IMR-90 (cell line): ENCODE data around the gene PRDM9. TPM values are rescaled to one million over a fixed set of nuclear protein-coding genes. Genes with fewer than 3 reads are reported as not detected.

Source experiments
- ATAC-seq: fragments of 200-7000 bp; cut with Tn5 transposase; 2 replicates; pipeline ENCODE4 v1.9.1; 2020; ENCODE audit warnings: low read depth, mild to moderate bottlenecking, moderate library complexity
- BruUV-seq: library from RNA; stranded (reverse); fragments of 400-500 nt; replicated peaks from 2 replicates; lab custom pipeline; 2021; lab: Mats Ljungman, UMichigan
- CTCF ChIA-PET: fragments of 300-600 bp; formaldehyde crosslinking; extraction: SDS; loops from one replicate; lab custom pipeline; 2021; ENCODE audit warnings: antibody characterized with exemption; lab: Yijun Ruan, JAX
- POLR2A ChIA-PET: fragments of 300-600 bp; sonication (Branson Sonifier 250); formaldehyde crosslinking; loops from one replicate; lab custom pipeline; 2022; ENCODE audit warnings: antibody characterized with exemption; ENCODE audit not compliant: unreplicated experiment; lab: Charles Lee
- DNase-seq: peaks from one replicate; pipeline ENCODE4 v3.0.0; 2013
- H2AFZ ChIP-seq: replicated peaks from 2 replicates; pipeline ENCODE3; 2013; ENCODE audit warnings: low read length, mild to moderate bottlenecking; ENCODE audit not compliant: poor library complexity
- H2AK5ac ChIP-seq: 2 replicates; pipeline ENCODE4 v1.6.1; 2013; ENCODE audit warnings: low read depth, low read length, inconsistent platforms
- H2AK9ac ChIP-seq: replicated peaks from 2 replicates; pipeline ENCODE3; 2013; ENCODE audit warnings: mild to moderate bottlenecking, low read depth, low read length, moderate library complexity; ENCODE audit not compliant: poor library complexity
- H2BK120ac ChIP-seq: 2 replicates; pipeline ENCODE4 v1.6.1; 2013; ENCODE audit warnings: low read depth, low read length, inconsistent platforms
- H2BK15ac ChIP-seq: 3 replicates; pipeline ENCODE4 v1.6.1; 2013; ENCODE audit warnings: low read depth, low read length, inconsistent platforms
- H2BK20ac ChIP-seq: 2 replicates; pipeline ENCODE4 v1.6.1; 2013; ENCODE audit warnings: low read depth, mild to moderate bottlenecking, inconsistent platforms, low read length, moderate library complexity
- H2BK5ac ChIP-seq: 2 replicates; pipeline ENCODE4 v1.6.1; 2013; ENCODE audit warnings: mild to moderate bottlenecking, low read depth, low read length, inconsistent platforms; ENCODE audit not compliant: poor library complexity, severe bottlenecking
- H3K14ac ChIP-seq: replicated peaks from 2 replicates; pipeline ENCODE4 v1.6.1; 2013; ENCODE audit warnings: low read depth, low read length, inconsistent platforms
- H3K18ac ChIP-seq: 2 replicates; pipeline ENCODE4 v1.6.1; 2013; ENCODE audit warnings: low read depth, low read length, control low read depth
- H3K23ac ChIP-seq: 2 replicates; pipeline ENCODE4 v1.6.1; 2013; ENCODE audit warnings: low read depth, low read length, inconsistent platforms
- H3K27ac ChIP-seq: 2 replicates; pipeline ENCODE4 v1.5.1; 2013; ENCODE audit warnings: mild to moderate bottlenecking, control low read depth, low read length; ENCODE audit not compliant: insufficient read depth
- H3K27me3 ChIP-seq: 2 replicates; pipeline ENCODE4 v1.6.1; 2013; ENCODE audit warnings: low read length; ENCODE audit not compliant: control insufficient read depth, insufficient read depth
- H3K36me3 ChIP-seq: 2 replicates; pipeline ENCODE4 v1.6.1; 2013; ENCODE audit warnings: low read length, mixed read lengths; ENCODE audit not compliant: control insufficient read depth, insufficient read depth
- H3K4ac ChIP-seq: 2 replicates; pipeline ENCODE4 v1.6.1; 2013; ENCODE audit warnings: low read depth, low read length, inconsistent platforms
- H3K4me1 ChIP-seq: 2 replicates; pipeline ENCODE4 v1.6.1; 2013; ENCODE audit warnings: low read length, mixed read lengths; ENCODE audit not compliant: control insufficient read depth, insufficient read depth
- H3K4me2 ChIP-seq: 2 replicates; pipeline ENCODE4 v1.6.1; 2013; ENCODE audit warnings: low read depth, mild to moderate bottlenecking, control low read depth, low read length, moderate library complexity
- H3K4me3 ChIP-seq: 2 replicates; pipeline ENCODE4 v1.5.1; 2013; ENCODE audit warnings: low read depth, mild to moderate bottlenecking, control low read depth, low read length, moderate library complexity; ENCODE audit not compliant: insufficient read depth
- H3K56ac ChIP-seq: 2 replicates; pipeline ENCODE4 v1.6.1; 2013; ENCODE audit warnings: low read length, inconsistent platforms; ENCODE audit not compliant: insufficient read depth; ENCODE audit errors: extremely low read depth
- H3K79me1 ChIP-seq, 2 experiments: 2 replicates each; pipeline ENCODE4 v1.6.1; 2013; ENCODE audit warnings: low read length in 2 of 2, inconsistent platforms in 1 of 2, low read depth in 1 of 2
- H3K9ac ChIP-seq: 2 replicates; pipeline ENCODE4 v1.6.1; 2013; ENCODE audit warnings: low read depth, low read length, control low read depth
- H3K9me1 ChIP-seq: 2 replicates; pipeline ENCODE4 v1.6.1; 2013; ENCODE audit warnings: low read length, inconsistent platforms; ENCODE audit not compliant: insufficient read depth
- H3K9me3 ChIP-seq: 2 replicates; pipeline ENCODE4 v1.6.1; 2013; ENCODE audit warnings: low read length; ENCODE audit not compliant: control insufficient read depth, insufficient read depth
- H4K20me1 ChIP-seq: 2 replicates; pipeline ENCODE4 v1.6.1; 2013; ENCODE audit warnings: low read length, inconsistent platforms; ENCODE audit not compliant: insufficient read depth
- H4K5ac ChIP-seq: 2 replicates; pipeline ENCODE4 v1.6.1; 2013; ENCODE audit warnings: mild to moderate bottlenecking, low read depth, low read length, control low read depth
- H4K8ac ChIP-seq, 2 experiments: 2 replicates each; pipeline ENCODE4 v1.6.1; 2013; ENCODE audit warnings: low read depth in 2 of 2, low read length in 2 of 2, control low read depth in 1 of 2, inconsistent platforms in 1 of 2
- H4K91ac ChIP-seq: 2 replicates; pipeline ENCODE4 v1.6.1; 2013; ENCODE audit warnings: low read depth, low read length, inconsistent platforms; ENCODE audit not compliant: insufficient read depth
- BHLHE40 ChIP-seq: fragments of 150-350 bp; IDR thresholded peaks from 2 replicates; pipeline ENCODE4 v1.6.1; 2016; ENCODE audit warnings: mild to moderate bottlenecking, low read depth, low read length
- CEBPB ChIP-seq: IDR thresholded peaks from 2 replicates; pipeline ENCODE4 v1.6.1; 2012; ENCODE audit warnings: low read depth, low read length, improper control_type of control experiment
- CHD1 ChIP-seq: IDR thresholded peaks from 2 replicates; pipeline ENCODE4 v1.6.1; 2012; ENCODE audit warnings: low read depth, low read length, improper control_type of control experiment
- FOS ChIP-seq: fragments of 150-350 bp; IDR thresholded peaks from 2 replicates; pipeline ENCODE4 v1.6.1; 2016; ENCODE audit warnings: low read depth, low read length
- MAFK ChIP-seq: IDR thresholded peaks from 2 replicates; pipeline ENCODE4 v1.6.1; 2012; ENCODE audit warnings: low read depth, low read length, improper control_type of control experiment
- MAZ ChIP-seq: IDR thresholded peaks from 2 replicates; pipeline ENCODE4 v1.6.1; 2012; ENCODE audit warnings: low read depth, mild to moderate bottlenecking, low read length, improper control_type of control experiment, moderate library complexity, borderline replicate concordance
- MXI1 ChIP-seq: IDR thresholded peaks from 2 replicates; pipeline ENCODE4 v1.6.1; 2012; ENCODE audit warnings: low read depth, mild to moderate bottlenecking, low read length, moderate library complexity, borderline replicate concordance
- NFE2L2 ChIP-seq: fragments of 150-350 bp; IDR thresholded peaks from 2 replicates; pipeline ENCODE4 v1.6.1; 2016; ENCODE audit warnings: low read depth, mild to moderate bottlenecking, low read length
- POLR2A ChIP-seq: IDR thresholded peaks from 2 replicates; pipeline ENCODE4 v1.6.1; 2012; ENCODE audit warnings: mild to moderate bottlenecking, low read depth, low read length
- RAD21 ChIP-seq: IDR thresholded peaks from 2 replicates; pipeline ENCODE4 v1.6.1; 2012; ENCODE audit warnings: low read length, improper control_type of control experiment
- RCOR1 ChIP-seq: IDR thresholded peaks from 2 replicates; pipeline ENCODE4 v1.6.1; 2012; ENCODE audit warnings: mild to moderate bottlenecking, low read length, improper control_type of control experiment; ENCODE audit not compliant: insufficient replicate concordance
- RFX5 ChIP-seq: IDR thresholded peaks from 2 replicates; pipeline ENCODE4 v1.8.0; 2012; ENCODE audit warnings: low read depth, mild to moderate bottlenecking, low read length, moderate library complexity
- SMC3 ChIP-seq: fragments of 150-350 bp; IDR thresholded peaks from 2 replicates; pipeline ENCODE4 v1.6.1; 2016; ENCODE audit warnings: low read depth, mild to moderate bottlenecking, antibody characterized with exemption, low read length, moderate library complexity
- WGBS, 2 experiments: methylation state at CpG; one replicate each; pipeline versions ENCODE4 v1.1.5 to v1.1.7; 2013; ENCODE audit warnings: missing lambda C conversion rate in 2 of 2; ENCODE audit not compliant: insufficient read length in 1 of 2; ENCODE audit errors: extremely low coverage in 2 of 2; 5-methylcytosine and 5-hydroxymethylcytosine counted together
- dilution Hi-C: fragments of 300-500 bp; cut with HindIII; formaldehyde crosslinking; loops from one replicate; pipeline ENCODE4 v1.14.3; 2018; ENCODE audit warnings: low sequenced_read_pairs; ENCODE audit not compliant: unreplicated experiment
- in situ Hi-C: fragments of 300-500 bp; cut with MboI; formaldehyde crosslinking; loops from 3 replicates; pipeline ENCODE4 v1.14.3; 2019; ENCODE audit warnings: low sequenced_read_pairs, inconsistent platforms, mixed read lengths
- intact Hi-C: fragments of 100-400 bp; cut with micrococcal nuclease; formaldehyde crosslinking; loops from 2 replicates; pipeline ENCODE4 v1.10.0; 2022
- polyA plus RNA-seq, 3 experiments: library from polyadenylated mRNA; depleted of rRNA; stranded (reverse); fragments of >200 nt; gene quantifications; 2 replicates each; pipeline ENCODE4 v1.2.3, GENCODE V29; 2012; ENCODE audit warnings: low replicate concordance in 1 of 3
- total RNA-seq: library from RNA; depleted of rRNA; stranded (reverse); fragments of >200 nt; gene quantifications from 2 replicates; pipeline ENCODE4 v1.2.3, GENCODE V29; 2012
- TF ChIP-seq, protein P1 (sequence below): fragments of 150-350 bp; IDR thresholded peaks from 2 replicates; pipeline ENCODE4 v1.6.1; 2017; ENCODE audit warnings: mild to moderate bottlenecking, antibody characterized with exemption, low read length, low read depth
- TF ChIP-seq, protein P2 (sequence below): fragments of 150-350 bp; IDR thresholded peaks from 2 replicates; pipeline ENCODE4 v1.6.1; 2016; ENCODE audit warnings: low read depth, mild to moderate bottlenecking, low read length, moderate library complexity, borderline replicate concordance
- TF ChIP-seq, protein P3 (sequence below): conservative IDR thresholded peaks from 2 replicates; pipeline ENCODE4 v1.5.1; 2012; ENCODE audit warnings: mild to moderate bottlenecking, low read depth, low read length, improper control_type of control experiment

The PRDM9 gene
- total and polyA plus RNA-seq, 2 of the 4 experiments (the other 2 are of a cell fraction), result not detected

DNA sequence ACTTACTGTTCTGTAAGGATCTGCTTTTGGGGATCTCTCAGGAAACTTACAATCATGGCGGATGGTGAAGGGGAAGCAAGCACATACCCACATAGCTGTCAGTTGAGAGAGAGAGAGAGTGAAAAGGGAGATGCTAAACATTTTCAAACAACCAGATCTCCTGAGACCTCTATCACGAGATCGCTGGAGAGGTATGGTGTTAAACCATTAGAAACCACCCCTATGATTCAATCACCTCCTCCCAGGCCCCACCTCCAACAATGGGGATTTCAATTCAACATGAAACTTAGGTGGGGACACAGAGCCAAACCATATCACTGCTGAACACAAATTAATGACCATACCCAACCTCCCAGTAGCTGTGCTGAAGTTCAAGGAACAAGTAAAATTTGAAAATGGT is 48.2 kb upstream of the PRDM9 start:
- Histone ChIP-seq H2BK20ac (no peak overlapping the region), H2BK120ac (no peak overlapping the region), H3K4me2 (no peak overlapping the region), H3K4me3 (no peak overlapping the region), H3K27me3 (no peaks in the 10 kb centered on the region), H2BK15ac (no peak overlapping the region), H3K23ac (no peak overlapping the region), H3K14ac (no peak overlapping the region), H3K18ac (no peak overlapping the region), H3K56ac (no peak overlapping the region), H2AK5ac (no peak overlapping the region), H2AFZ (no peak overlapping the region), H2AK9ac (no peak overlapping the region), H3K27ac (no peak overlapping the region), H3K4me1 (no peaks in the 10 kb centered on the region), H4K91ac (no peak overlapping the region), H4K5ac (no peak overlapping the region), H3K4ac (no peak overlapping the region), H2BK5ac (no peak overlapping the region), H3K9ac (no peak overlapping the region), H4K8ac (no peak overlapping the region), H3K79me1 (no peaks in the 10 kb centered on the region), H3K36me3 (no peaks in the 10 kb centered on the region), H4K20me1 (no peaks in the 10 kb centered on the region), H3K9me1 (no peaks in the 10 kb centered on the region), H3K9me3 (peaks cover 1% of the 10 kb centered on the region; the same call in 1 of the 2 replicates)
- no peak for ATAC-seq
- POLR2A ChIA-PET, result no interaction called here
- BruUV-seq, result no TSS peak
- no CpG with 5 or more reads among the region's 3 CpGs for WGBS, 2 experiments
- intact Hi-C loops (no loop called here), in situ Hi-C loops (no loop called here), dilution Hi-C loops (no loop called here)
- CTCF ChIA-PET, result no interaction called here
- no peak for TF ChIP-seq RAD21
- TF ChIP-seq RFX5, result no peak
- TF ChIP-seq FOS, result no peak
- no peak for TF ChIP-seq POLR2A
- TF ChIP-seq NFE2L2, result no peak
- TF ChIP-seq, protein P1, sequence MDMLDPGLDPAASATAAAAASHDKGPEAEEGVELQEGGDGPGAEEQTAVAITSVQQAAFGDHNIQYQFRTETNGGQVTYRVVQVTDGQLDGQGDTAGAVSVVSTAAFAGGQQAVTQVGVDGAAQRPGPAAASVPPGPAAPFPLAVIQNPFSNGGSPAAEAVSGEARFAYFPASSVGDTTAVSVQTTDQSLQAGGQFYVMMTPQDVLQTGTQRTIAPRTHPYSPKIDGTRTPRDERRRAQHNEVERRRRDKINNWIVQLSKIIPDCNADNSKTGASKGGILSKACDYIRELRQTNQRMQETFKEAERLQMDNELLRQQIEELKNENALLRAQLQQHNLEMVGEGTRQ, result no peak
- TF ChIP-seq BHLHE40, result no peak
- TF ChIP-seq MAFK, result no peak
- no peak for TF ChIP-seq MXI1
- TF ChIP-seq CHD1, result no peak
- no peak for TF ChIP-seq CEBPB
- TF ChIP-seq SMC3, result no peak
- TF ChIP-seq, protein P2, sequence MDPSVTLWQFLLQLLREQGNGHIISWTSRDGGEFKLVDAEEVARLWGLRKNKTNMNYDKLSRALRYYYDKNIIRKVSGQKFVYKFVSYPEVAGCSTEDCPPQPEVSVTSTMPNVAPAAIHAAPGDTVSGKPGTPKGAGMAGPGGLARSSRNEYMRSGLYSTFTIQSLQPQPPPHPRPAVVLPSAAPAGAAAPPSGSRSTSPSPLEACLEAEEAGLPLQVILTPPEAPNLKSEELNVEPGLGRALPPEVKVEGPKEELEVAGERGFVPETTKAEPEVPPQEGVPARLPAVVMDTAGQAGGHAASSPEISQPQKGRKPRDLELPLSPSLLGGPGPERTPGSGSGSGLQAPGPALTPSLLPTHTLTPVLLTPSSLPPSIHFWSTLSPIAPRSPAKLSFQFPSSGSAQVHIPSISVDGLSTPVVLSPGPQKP, result no peak
- TF ChIP-seq, protein P3, sequence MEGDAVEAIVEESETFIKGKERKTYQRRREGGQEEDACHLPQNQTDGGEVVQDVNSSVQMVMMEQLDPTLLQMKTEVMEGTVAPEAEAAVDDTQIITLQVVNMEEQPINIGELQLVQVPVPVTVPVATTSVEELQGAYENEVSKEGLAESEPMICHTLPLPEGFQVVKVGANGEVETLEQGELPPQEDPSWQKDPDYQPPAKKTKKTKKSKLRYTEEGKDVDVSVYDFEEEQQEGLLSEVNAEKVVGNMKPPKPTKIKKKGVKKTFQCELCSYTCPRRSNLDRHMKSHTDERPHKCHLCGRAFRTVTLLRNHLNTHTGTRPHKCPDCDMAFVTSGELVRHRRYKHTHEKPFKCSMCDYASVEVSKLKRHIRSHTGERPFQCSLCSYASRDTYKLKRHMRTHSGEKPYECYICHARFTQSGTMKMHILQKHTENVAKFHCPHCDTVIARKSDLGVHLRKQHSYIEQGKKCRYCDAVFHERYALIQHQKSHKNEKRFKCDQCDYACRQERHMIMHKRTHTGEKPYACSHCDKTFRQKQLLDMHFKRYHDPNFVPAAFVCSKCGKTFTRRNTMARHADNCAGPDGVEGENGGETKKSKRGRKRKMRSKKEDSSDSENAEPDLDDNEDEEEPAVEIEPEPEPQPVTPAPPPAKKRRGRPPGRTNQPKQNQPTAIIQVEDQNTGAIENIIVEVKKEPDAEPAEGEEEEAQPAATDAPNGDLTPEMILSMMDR, result no peak
- no peak for TF ChIP-seq MAZ
- no peak for TF ChIP-seq RCOR1
- DNase-seq, result no peak
